Endothelial cell of umbilical vein (primary cell): ENCODE measurements around the gene WRAP73. TPM values are rescaled to one million over a fixed set of nuclear protein-coding genes. Genes with fewer than 3 reads are reported as not detected.

Experiments
- BruUV-seq: library from RNA; stranded (reverse); fragments of 400-500 nt; replicated peaks from 2 replicates; lab custom pipeline; 2021; lab: Mats Ljungman, UMichigan
- CTCF ChIA-PET: fragments of 300-600, 350-600 bp; sonication (Branson Sonifier 250); formaldehyde crosslinking; loops from one replicate; lab custom pipeline; 2021; ENCODE audit warnings: antibody characterized with exemption, inconsistent platforms; lab: Charles Lee
- POLR2A ChIA-PET: fragments of 300-600, 350-600 bp; sonication (Branson Sonifier 250); formaldehyde crosslinking; loops from one replicate; lab custom pipeline; 2021; ENCODE audit warnings: antibody characterized with exemption, inconsistent platforms; lab: Charles Lee
- DNase-seq: peaks from one replicate; pipeline ENCODE4 v3.0.0-alpha.2; 2011; ENCODE audit warnings: low read depth, low spot score
- FAIRE-seq: peaks from 2 replicates; lab custom pipeline; 2011; peaks lifted over from hg19 to GRCh38; lab: Jason Lieb, UNC
- H2AFZ ChIP-seq: 2 replicates; pipeline ENCODE4 v1.6.0; 2012; ENCODE audit warnings: low read depth, low read length, control low read depth, inconsistent platforms
- H3K27ac ChIP-seq: 2 replicates; pipeline ENCODE4 v1.5.1; 2011; ENCODE audit warnings: low read depth, mild to moderate bottlenecking, control low read depth, low read length, moderate library complexity; ENCODE audit not compliant: insufficient read depth
- H3K27me3 ChIP-seq, 2 experiments: 2 replicates each; pipeline versions ENCODE4 v1.6.0 to v1.6.1; 2011; ENCODE audit warnings: low read length in 2 of 2, mixed read lengths in 1 of 2; ENCODE audit not compliant: control insufficient read depth in 2 of 2, insufficient read depth in 2 of 2
- H3K36me3 ChIP-seq, 2 experiments: 2 replicates in 1 of 2; 3 replicates in 1 of 2; pipeline ENCODE4 v1.5.1; 2011; ENCODE audit warnings: low read length in 2 of 2, mild to moderate bottlenecking in 1 of 2, moderate library complexity in 1 of 2; ENCODE audit not compliant: control insufficient read depth in 2 of 2, insufficient read depth in 2 of 2; ENCODE audit errors: extremely low read depth in 1 of 2
- H3K4me1 ChIP-seq: 3 replicates; pipeline ENCODE4 v1.5.1; 2011; ENCODE audit warnings: mild to moderate bottlenecking, low read length; ENCODE audit not compliant: control insufficient read depth, insufficient read depth; ENCODE audit errors: extremely low read depth
- H3K4me2 ChIP-seq: 2 replicates; pipeline ENCODE4 v1.6.1; 2011; ENCODE audit warnings: low read length, control low read depth, mixed read lengths; ENCODE audit not compliant: insufficient read depth
- H3K4me3 ChIP-seq, 3 experiments: fragments of 200-600 bp in 1 of 3; sonication (generic), shearing (Covaris generic) in 1 of 3; replicated peaks in 1 of 3; 2 replicates each; pipeline ENCODE4 v1.5.1; 2011 to 2016; ENCODE audit warnings: control low read depth in 3 of 3, low read length in 3 of 3, mild to moderate bottlenecking in 2 of 3, inconsistent platforms in 1 of 3, low read depth in 1 of 3, moderate library complexity in 1 of 3; ENCODE audit not compliant: insufficient read depth in 1 of 3
- H3K79me2 ChIP-seq: 2 replicates; pipeline ENCODE4 v1.6.0; 2012; ENCODE audit warnings: low read length, inconsistent platforms; ENCODE audit not compliant: control insufficient read depth, insufficient read depth
- H3K9ac ChIP-seq: replicated peaks from 2 replicates; pipeline ENCODE3; 2011; ENCODE audit warnings: low read length, control low read depth; ENCODE audit not compliant: insufficient read depth; ENCODE audit errors: extremely low read depth
- H3K9me1 ChIP-seq: replicated peaks from 3 replicates; pipeline ENCODE4 v1.6.0; 2011; ENCODE audit warnings: mild to moderate bottlenecking, low read length; ENCODE audit not compliant: control insufficient read depth, insufficient read depth; ENCODE audit errors: extremely low read depth
- H3K9me3 ChIP-seq: replicated peaks from 2 replicates; pipeline ENCODE4 v1.5.1; 2012; ENCODE audit warnings: low read length, inconsistent platforms; ENCODE audit not compliant: control insufficient read depth, insufficient read depth
- H4K20me1 ChIP-seq: replicated peaks from 2 replicates; pipeline ENCODE3; 2011; ENCODE audit warnings: mild to moderate bottlenecking, low read length; ENCODE audit not compliant: control insufficient read depth, insufficient read depth; ENCODE audit errors: extremely low read depth
- CTCF ChIP-seq, 2 donors: IDR thresholded peaks; 1 replicate in 1 of 2; 2 replicates in 1 of 2; pipeline ENCODE4 v1.5.1; 2011; ENCODE audit warnings: low read length in 2 of 2, mild to moderate bottlenecking in 2 of 2, moderate library complexity in 2 of 2, control low read depth in 1 of 2, inconsistent platforms in 1 of 2, low read depth in 1 of 2; ENCODE audit not compliant: insufficient read depth in 1 of 2; ENCODE audit errors: extremely low read depth in 1 of 2
- EZH2 ChIP-seq: IDR thresholded peaks from 2 replicates; pipeline ENCODE4 v1.6.1; 2012; ENCODE audit warnings: borderline replicate concordance, low read depth, mild to moderate bottlenecking, moderate library complexity, low read length, inconsistent platforms; ENCODE audit not compliant: severe bottlenecking
- FOS ChIP-seq: IDR thresholded peaks from 2 replicates; pipeline ENCODE4 v1.6.1; 2011; ENCODE audit warnings: mild to moderate bottlenecking, low read length, moderate library complexity, borderline replicate concordance; ENCODE audit not compliant: insufficient read depth
- GATA2 ChIP-seq: IDR thresholded peaks from 2 replicates; pipeline ENCODE4 v1.7.0; 2011; ENCODE audit warnings: low read depth, mild to moderate bottlenecking, moderate library complexity, mixed read lengths, low read length; ENCODE audit not compliant: insufficient read length, insufficient read depth
- JUN ChIP-seq: IDR thresholded peaks from 2 replicates; pipeline ENCODE4 v1.6.1; 2011; ENCODE audit warnings: borderline replicate concordance, low read depth; ENCODE audit not compliant: insufficient read length, insufficient read depth
- MAX ChIP-seq: IDR thresholded peaks from 2 replicates; pipeline ENCODE4 v1.6.1; 2011; ENCODE audit not compliant: insufficient read depth, insufficient read length
- MYC ChIP-seq: IDR thresholded peaks from one replicate; pipeline ENCODE4 v1.6.1; 2011; ENCODE audit warnings: mild to moderate bottlenecking, low read depth, low read length
- POLR2A ChIP-seq: IDR thresholded peaks from 2 replicates; pipeline ENCODE4 v1.6.1; 2012; ENCODE audit warnings: low read depth, mild to moderate bottlenecking, control low read depth, low read length
- POLR2AphosphoS5 ChIP-seq: IDR thresholded peaks from 2 replicates; pipeline ENCODE4 v1.6.1; 2012; ENCODE audit warnings: low read depth, mild to moderate bottlenecking, control low read depth, low read length, moderate library complexity; ENCODE audit not compliant: insufficient read depth
- dilution Hi-C: fragments of 300-500 bp; cut with MboI; formaldehyde crosslinking; loops from one replicate; pipeline ENCODE4 v1.15.0; 2019; ENCODE audit warnings: low sequenced_read_pairs; ENCODE audit not compliant: extremely low pct_ligation_motif_present
- intact Hi-C: fragments of 100-400 bp; cut with micrococcal nuclease; formaldehyde crosslinking; loops from one replicate; pipeline ENCODE4 v1.10.0; 2022
- polyA plus RNA-seq, 4 experiments: library from polyadenylated mRNA; depleted of rRNA in 3 of 4; stranded (reverse) in 3 of 4; unstranded in 1 of 4; fragments of >200 nt; gene quantifications; 2 replicates each; pipeline versions ENCODE4 v1.2.1 to v1.2.3, GENCODE V29; 2011 to 2012; ENCODE audit warnings: missing spikeins in 1 of 4
- total RNA-seq: library from RNA; stranded (reverse); gene quantifications from 2 replicates; pipeline ENCODE4 v1.2.3, GENCODE V29; 2021

Gene WRAP73
- total and polyA plus RNA-seq, 2 donors (not counting 3 experiments of a cell fraction or from before 2014, with no cell fraction given): 23.0 to 50.7 TPM

GRCh38 chr1:3654549-3655281 is 4.8 kb upstream of the WRAP73 start:
- no peaks in the 10 kb centered on the region for H4K20me1 ChIP-seq
- H3K36me3 ChIP-seq: no peaks in the 10 kb centered on the region
- no peak for FAIRE-seq
- intact Hi-C loops: no loop called here
- no peak overlapping the region for H3K4me3 ChIP-seq
- dilution Hi-C loops: no loop called here
- POLR2A ChIA-PET: no interaction called here
- H3K4me1 ChIP-seq: no peaks in the 10 kb centered on the region
- H3K27me3 ChIP-seq: peaks cover 27 to 51% of the 10 kb centered on the region in 2 experiments
- no peaks in the 10 kb centered on the region for H3K9me3 ChIP-seq
- no TSS peak for BruUV-seq
- no peak for DNase-seq
- H3K79me2 ChIP-seq: no peaks in the 10 kb centered on the region
- no peak overlapping the region for H3K4me2 ChIP-seq
- no peaks in the 10 kb centered on the region for H3K9me1 ChIP-seq
- TF ChIP-seq POLR2AphosphoS5: no peak
- TF ChIP-seq FOS: no peak
- TF ChIP-seq EZH2: no peak
- no peak for TF ChIP-seq MYC
- no peak for TF ChIP-seq POLR2A
- no peak for TF ChIP-seq MAX
- TF ChIP-seq JUN: no peak
- TF ChIP-seq GATA2: no peak
- no peak for TF ChIP-seq CTCF (IDR thresholded peaks at IDR 0.05; ENCODE audit: extremely low read depth in 1 of 2, insufficient read depth in 1 of 2, low read depth in 1 of 2, low read length in 2 of 2)
- H2AFZ ChIP-seq: no peak overlapping the region
- no peak overlapping the region for H3K27ac ChIP-seq
- no peak overlapping the region for H3K9ac ChIP-seq
- CTCF ChIA-PET: interaction anchor here (0.8 kb wide), 1 partner anchor 14 kb away, joined by 3 read pairs; no protein-coding TSS in a partner anchor
